ENCODE measurements around the gene P2RY2.

P2RY2 gene

DNA sequence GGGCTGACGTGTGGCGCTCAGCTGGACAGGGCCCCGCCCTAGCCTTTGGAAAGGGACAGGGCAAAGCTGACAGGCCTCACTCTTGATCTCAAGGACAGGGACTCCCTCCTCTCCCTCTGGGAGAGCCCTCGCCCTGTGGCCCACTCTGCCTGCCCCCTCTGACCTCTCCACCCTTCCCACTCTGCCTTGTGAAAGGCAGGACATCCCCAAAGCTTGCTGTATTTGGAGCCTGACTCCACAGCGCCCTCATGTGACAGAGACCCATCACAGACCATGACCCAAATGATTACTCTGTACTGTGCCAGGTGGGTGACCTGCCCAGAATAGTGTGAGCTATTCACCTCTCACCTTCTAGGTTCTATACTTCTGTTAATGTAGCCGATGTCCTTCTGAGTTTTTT lies 18.8 kb downstream of the P2RY2 start:
- Histone ChIP-seq H3K27ac (ENCODE audit: low read depth, low read length) (no peak overlapping the region), H3K9me2 (replicated peaks; ENCODE audit: insufficient read depth, low read length) (no peaks in the 10 kb centered on the region), H3K27me3 (ENCODE audit: low read length) (no peaks in the 10 kb centered on the region)

DNA sequence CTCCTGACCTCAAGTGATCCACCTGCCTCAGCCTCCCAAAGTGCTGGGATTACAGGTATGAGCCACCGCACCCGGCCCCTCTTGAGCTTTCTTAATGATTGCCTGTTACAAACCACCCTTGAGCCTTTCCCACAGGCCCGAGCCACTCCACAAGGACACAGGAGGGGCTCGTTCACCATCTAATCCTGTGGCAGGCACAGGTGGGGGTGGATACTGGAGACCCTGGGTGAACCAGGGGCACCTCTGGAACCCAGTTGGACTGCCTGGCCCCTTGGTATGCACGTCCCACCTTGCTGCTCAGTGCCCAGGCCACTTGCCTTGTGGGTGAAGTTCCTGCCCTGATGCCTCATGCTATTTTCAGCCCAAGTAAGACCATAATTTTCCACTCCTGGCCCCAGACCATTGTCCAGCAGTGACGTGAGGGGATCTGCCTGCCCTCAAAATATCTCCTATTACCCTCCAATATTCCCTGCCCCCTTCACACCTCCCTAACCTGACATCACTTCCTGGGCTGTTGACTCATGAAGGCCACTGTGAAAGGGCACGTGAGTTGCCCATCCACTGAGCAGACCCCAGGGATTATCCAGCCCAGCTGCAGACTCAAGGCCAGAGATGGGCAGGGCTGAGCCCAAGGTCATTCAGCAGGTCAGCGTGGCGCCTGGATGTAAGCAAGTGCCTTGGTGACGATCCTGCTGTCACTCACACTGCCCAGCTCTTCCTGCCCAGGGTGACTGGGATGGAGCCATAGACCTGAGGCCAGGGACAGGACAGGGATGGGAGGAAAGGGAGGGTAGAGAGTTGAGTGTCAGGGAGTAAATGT lies 19.6 kb downstream of the P2RY2 start:
- no peak overlapping the region for H3K4me3 ChIP-seq (ENCODE audit: insufficient read depth, low read length, poor library complexity, severe bottlenecking)
- no peak overlapping the region for H2AFZ ChIP-seq (ENCODE audit: low read depth, low read length, severe bottlenecking)
- no peak overlapping the region for H3K9ac ChIP-seq (ENCODE audit: low read length)
- no peaks in the 10 kb centered on the region for H3K9me3 ChIP-seq (ENCODE audit: insufficient read depth, low read length)
- TF ChIP-seq, protein P1, sequence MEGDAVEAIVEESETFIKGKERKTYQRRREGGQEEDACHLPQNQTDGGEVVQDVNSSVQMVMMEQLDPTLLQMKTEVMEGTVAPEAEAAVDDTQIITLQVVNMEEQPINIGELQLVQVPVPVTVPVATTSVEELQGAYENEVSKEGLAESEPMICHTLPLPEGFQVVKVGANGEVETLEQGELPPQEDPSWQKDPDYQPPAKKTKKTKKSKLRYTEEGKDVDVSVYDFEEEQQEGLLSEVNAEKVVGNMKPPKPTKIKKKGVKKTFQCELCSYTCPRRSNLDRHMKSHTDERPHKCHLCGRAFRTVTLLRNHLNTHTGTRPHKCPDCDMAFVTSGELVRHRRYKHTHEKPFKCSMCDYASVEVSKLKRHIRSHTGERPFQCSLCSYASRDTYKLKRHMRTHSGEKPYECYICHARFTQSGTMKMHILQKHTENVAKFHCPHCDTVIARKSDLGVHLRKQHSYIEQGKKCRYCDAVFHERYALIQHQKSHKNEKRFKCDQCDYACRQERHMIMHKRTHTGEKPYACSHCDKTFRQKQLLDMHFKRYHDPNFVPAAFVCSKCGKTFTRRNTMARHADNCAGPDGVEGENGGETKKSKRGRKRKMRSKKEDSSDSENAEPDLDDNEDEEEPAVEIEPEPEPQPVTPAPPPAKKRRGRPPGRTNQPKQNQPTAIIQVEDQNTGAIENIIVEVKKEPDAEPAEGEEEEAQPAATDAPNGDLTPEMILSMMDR (IDR thresholded peaks at IDR 0.05; ENCODE audit: insufficient read depth, low read length, poor library complexity, severe bottlenecking) = no peak
- TF ChIP-seq EZH2phosphoT487 (conservative IDR thresholded peaks at IDR 0.05; ENCODE audit: low read length) = no peak
- H3K79me2 ChIP-seq (ENCODE audit: insufficient read depth, low read length) = no peaks in the 10 kb centered on the region
- no peaks in the 10 kb centered on the region for H3F3A ChIP-seq (ENCODE audit: insufficient read depth)
- H3K27ac ChIP-seq (ENCODE audit: low read depth, low read length) = no peak overlapping the region
- H3K27me3 ChIP-seq (ENCODE audit: low read length) = no peaks in the 10 kb centered on the region
- H3K9me2 ChIP-seq (replicated peaks; ENCODE audit: insufficient read depth, low read length) = no peaks in the 10 kb centered on the region
- H3K36me3 ChIP-seq (ENCODE audit: low read length) = no peaks in the 10 kb centered on the region
- no peaks in the 10 kb centered on the region for H4K20me1 ChIP-seq (ENCODE audit: low read depth, low read length)
- H3K4me2 ChIP-seq (ENCODE audit: low read depth, low read length, poor library complexity, severe bottlenecking) = no peak overlapping the region

More for the DNA sequence above, 18.8 kb downstream of the P2RY2 start:
- H3K4me3 ChIP-seq (ENCODE audit: insufficient read depth, low read length, poor library complexity, severe bottlenecking) = no peak overlapping the region
- H3K4me2 ChIP-seq (ENCODE audit: low read depth, low read length, poor library complexity, severe bottlenecking) = no peak overlapping the region
- no peak overlapping the region for H3K9ac ChIP-seq (ENCODE audit: low read length)
- no peak overlapping the region for H2AFZ ChIP-seq (ENCODE audit: low read depth, low read length, severe bottlenecking)
- H3K79me2 ChIP-seq (ENCODE audit: insufficient read depth, low read length) = no peaks in the 10 kb centered on the region
- no peaks in the 10 kb centered on the region for H3F3A ChIP-seq (ENCODE audit: insufficient read depth)
- TF ChIP-seq EZH2phosphoT487 (conservative IDR thresholded peaks at IDR 0.05; ENCODE audit: low read length) = no peak
- TF ChIP-seq, protein P1 (IDR thresholded peaks at IDR 0.05; ENCODE audit: insufficient read depth, low read length, poor library complexity, severe bottlenecking) = peak; percentile 24
- no peaks in the 10 kb centered on the region for H3K36me3 ChIP-seq (ENCODE audit: low read length)
- no peaks in the 10 kb centered on the region for H4K20me1 ChIP-seq (ENCODE audit: low read depth, low read length)
- no peaks in the 10 kb centered on the region for H3K9me3 ChIP-seq (ENCODE audit: insufficient read depth, low read length)

DNA sequence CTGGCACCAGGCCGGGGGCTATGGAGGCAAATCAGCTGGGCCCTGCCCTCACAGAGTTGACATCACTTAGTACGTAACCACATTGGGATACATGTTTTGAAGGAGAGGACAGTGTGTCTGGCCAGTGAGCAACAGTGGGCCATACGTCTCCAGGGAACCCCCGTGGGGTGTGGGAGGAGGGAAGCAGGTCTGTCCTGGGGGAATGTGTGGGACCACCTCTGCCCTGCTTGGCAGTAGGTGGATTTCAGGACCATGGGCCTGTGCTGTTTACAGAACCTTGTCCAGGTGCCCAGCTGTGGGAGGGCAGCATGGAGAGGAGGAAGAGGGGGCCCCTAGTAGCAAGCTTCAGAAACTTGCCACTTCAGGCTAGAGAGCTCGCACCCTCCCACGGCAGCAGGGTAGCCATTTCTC lies 21.0 kb downstream of the P2RY2 start:
- H2AFZ ChIP-seq (ENCODE audit: low read depth, low read length, severe bottlenecking) = no peak overlapping the region

More for the DNA sequence above, 21.0 kb downstream of the P2RY2 start:
- H3K4me3 ChIP-seq (ENCODE audit: insufficient read depth, low read length, poor library complexity, severe bottlenecking) = no peak overlapping the region
- H3K9me3 ChIP-seq (ENCODE audit: insufficient read depth, low read length) = no peaks in the 10 kb centered on the region
- H3F3A ChIP-seq (ENCODE audit: insufficient read depth) = no peaks in the 10 kb centered on the region
- TF ChIP-seq, protein P1 (IDR thresholded peaks at IDR 0.05; ENCODE audit: insufficient read depth, low read length, poor library complexity, severe bottlenecking) = no peak
- no peak for TF ChIP-seq EZH2phosphoT487 (conservative IDR thresholded peaks at IDR 0.05; ENCODE audit: low read length)
- H3K36me3 ChIP-seq (ENCODE audit: low read length) = no peaks in the 10 kb centered on the region
- H3K27me3 ChIP-seq (ENCODE audit: low read length) = no peaks in the 10 kb centered on the region
- no peak overlapping the region for H3K9ac ChIP-seq (ENCODE audit: low read length)
- H3K27ac ChIP-seq (ENCODE audit: low read depth, low read length) = no peak overlapping the region
- no peaks in the 10 kb centered on the region for H3K79me2 ChIP-seq (ENCODE audit: insufficient read depth, low read length)
- no peaks in the 10 kb centered on the region for H4K20me1 ChIP-seq (ENCODE audit: low read depth, low read length)
- H3K9me2 ChIP-seq (replicated peaks; ENCODE audit: insufficient read depth, low read length) = no peaks in the 10 kb centered on the region
- no peak overlapping the region for H3K4me2 ChIP-seq (ENCODE audit: low read depth, low read length, poor library complexity, severe bottlenecking)

Data from SU-DHL-6 (cell line).